Measurements from ENCODE around the gene CLCF1. TPM values are rescaled to one million over a fixed set of nuclear protein-coding genes. Genes with fewer than 3 reads are reported as not detected.

The CLCF1 gene
- total RNA-seq, 1 donor from 2014 or later: 4.0 TPM

- no peak for DNase-seq (ENCODE audit: low spot score)
- intact Hi-C loops (cut with DNase I): no loop called here
Measured at GRCh38 chr11:67366961-67367760, 6.2 kb downstream of the CLCF1 start.

GRCh38 chr11:67366546-67366945 lies 6.9 kb downstream of the CLCF1 start:
- intact Hi-C loops (cut with DNase I): no loop called here
- DNase-seq (ENCODE audit: low spot score): no peak

GRCh38 chr11:67365736-67366444 lies 7.5 kb downstream of the CLCF1 start:
- intact Hi-C loops (cut with DNase I): no loop called here

GRCh38 chr11:67364783-67365722 lies 8.3 kb downstream of the CLCF1 start:
- intact Hi-C loops (cut with DNase I): no loop called here
- DNase-seq (ENCODE audit: low spot score): no peak

More at GRCh38 chr11:67365736-67366444, 7.5 kb downstream of the CLCF1 start:
- no peak for DNase-seq (ENCODE audit: low spot score)

GRCh38 chr11:67364169-67364568 lies 9.2 kb downstream of the CLCF1 start:
- DNase-seq (ENCODE audit: low spot score): no peak
- intact Hi-C loops (cut with DNase I): no loop called here

- DNase-seq (ENCODE audit: low spot score): no peak
- intact Hi-C loops (cut with DNase I): loop anchor here (5.0 kb wide), 1 partner anchor 149 kb away; the partner anchor contains the start of genes CDK2AP2 and PITPNM1
Measured at GRCh38 chr11:67357831-67358670, 15.3 kb downstream of the CLCF1 start.

GRCh38 chr11:67356864-67357561 lies 16.4 kb downstream of the CLCF1 start:
- DNase-seq (ENCODE audit: low spot score): peak; percentile 89
- intact Hi-C loops (cut with DNase I): loop anchor here (1.0 to 5.0 kb wide), 2 partner anchors 25 to 150 kb away; partner anchors contain the start of genes CDK2AP2 and PITPNM1

GRCh38 chr11:67356387-67356863 lies 17.0 kb downstream of the CLCF1 start:
- intact Hi-C loops (cut with DNase I): loop anchor here (1.0 to 5.0 kb wide), 2 partner anchors 26 to 151 kb away; partner anchors contain the start of genes CDK2AP2 and PITPNM1

GRCh38 chr11:67355794-67356386 lies 17.5 kb downstream of the CLCF1 start:
- DNase-seq (ENCODE audit: low spot score): no peak
- intact Hi-C loops (cut with DNase I): loop anchor here (1.0 to 5.0 kb wide), 2 partner anchors 26 to 151 kb away; partner anchors contain the start of genes CDK2AP2 and PITPNM1

More at GRCh38 chr11:67356387-67356863, 17.0 kb downstream of the CLCF1 start:
- no peak for DNase-seq (ENCODE audit: low spot score)

- intact Hi-C loops (cut with DNase I): loop anchor here (5.0 kb wide), 1 partner anchor 152 kb away; the partner anchor contains the start of genes CDK2AP2 and PITPNM1
Measured at GRCh38 chr11:67355023-67355793, 18.2 kb downstream of the CLCF1 start.

GRCh38 chr11:67354075-67355022 lies 19.0 kb downstream of the CLCF1 start:
- intact Hi-C loops (cut with DNase I): loop anchor here (1.0 to 5.0 kb wide), 2 partner anchors 20 to 153 kb away; partner anchors contain the start of genes CDK2AP2 and PITPNM1
- DNase-seq (ENCODE audit: low spot score): peak; percentile 82

More at GRCh38 chr11:67355023-67355793, 18.2 kb downstream of the CLCF1 start:
- DNase-seq (ENCODE audit: low spot score): no peak

- peak; percentile 100 for DNase-seq (ENCODE audit: low spot score)
- intact Hi-C loops (cut with DNase I): loop anchor here (1.0 kb wide), 2 partner anchors 21 to 36 kb away; no protein-coding TSS in a partner anchor
Measured at GRCh38 chr11:67353317-67354074, 19.9 kb downstream of the CLCF1 start, which contains the start of gene POLD4. Gene POLD4 (minus strand): TSS chr11:67353546. CDS start chr11:67353399, 147 bp downstream.

GRCh38 chr11:67352546-67353316 lies 20.7 kb downstream of the CLCF1 start:
- intact Hi-C loops (cut with DNase I): loop anchor here (1.0 kb wide), 1 partner anchor 35 kb away; no protein-coding TSS in a partner anchor
- peak; percentile 89 for DNase-seq (ENCODE audit: low spot score)

Measured in cardiac septum (tissue), 1 donor.